K562 (cell line): Measurements from ENCODE around the gene C2orf92.

Experiments used
- CBFA2T2 ChIP-seq: fragments of 450-650 bp; conservative IDR thresholded peaks from 2 replicates; pipeline ENCODE4 v1.6.1; 2017; ENCODE audit warnings: mild to moderate bottlenecking
- EZH2 ChIP-seq: IDR thresholded peaks from 2 replicates; pipeline ENCODE4 v1.6.1; 2012; ENCODE audit warnings: low read depth, mild to moderate bottlenecking, inconsistent platforms, low read length, borderline replicate concordance
- JUND ChIP-seq, 2 experiments: IDR thresholded peaks; 2 replicates in 1 of 2; 3 replicates in 1 of 2; pipeline ENCODE4 v1.6.1; 2011; ENCODE audit warnings: borderline replicate concordance in 2 of 2, low read depth in 2 of 2, low read length in 2 of 2, improper control_type of control experiment in 1 of 2, missing biosample characterization in 1 of 2, missing genetic modification characterization in 1 of 2, missing genetic modification reagents in 1 of 2
- KAT7 ChIP-seq: sonication (generic); formaldehyde crosslinking; IDR thresholded peaks from 2 replicates; pipeline ENCODE4 v1.8.0; 2022; ENCODE audit warnings: missing genetic modification reagents, mild to moderate bottlenecking, borderline replicate concordance
- MCM3 ChIP-seq: fragments of 450-650 bp; IDR thresholded peaks from 2 replicates; pipeline ENCODE4 v1.6.1; 2016
- POU5F1 ChIP-seq: fragments of 150-350 bp; IDR thresholded peaks from 2 replicates; pipeline ENCODE4 v1.6.1; 2014; ENCODE audit warnings: borderline replicate concordance, low read length, low read depth, mild to moderate bottlenecking; ENCODE audit not compliant: partially characterized antibody
- SNRNP70 ChIP-seq: fragments of 200-400 bp; formaldehyde crosslinking; optimal IDR thresholded peaks from 2 replicates; pipeline ENCODE3; 2017; ENCODE audit warnings: low read depth, low read length
- ZNF224 ChIP-seq: sonication (generic); formaldehyde crosslinking; IDR thresholded peaks from 2 replicates; pipeline ENCODE4 v1.8.0; 2022; ENCODE audit warnings: mild to moderate bottlenecking, missing genetic modification reagents
- ZNF274 ChIP-seq: IDR thresholded peaks from 2 replicates; pipeline ENCODE4 v1.6.1; 2011; ENCODE audit warnings: low read depth, mild to moderate bottlenecking, low read length, moderate library complexity, borderline replicate concordance
- ZZZ3 ChIP-seq: fragments of 450-650 bp; IDR thresholded peaks from 2 replicates; pipeline ENCODE4 v1.6.1; 2016; ENCODE audit warnings: antibody characterized with exemption, mild to moderate bottlenecking, moderate library complexity
- TF ChIP-seq, protein P1 (sequence below): fragments of 450-650 bp; IDR thresholded peaks from 2 replicates; pipeline ENCODE4 v1.6.1; 2017; ENCODE audit warnings: mild to moderate bottlenecking, moderate library complexity
- TF ChIP-seq, protein P2 (sequence below): sonication (generic); formaldehyde crosslinking; IDR thresholded peaks from 2 replicates; pipeline ENCODE4 v1.9.0; 2022; ENCODE audit warnings: mild to moderate bottlenecking, missing genetic modification reagents

DNA sequence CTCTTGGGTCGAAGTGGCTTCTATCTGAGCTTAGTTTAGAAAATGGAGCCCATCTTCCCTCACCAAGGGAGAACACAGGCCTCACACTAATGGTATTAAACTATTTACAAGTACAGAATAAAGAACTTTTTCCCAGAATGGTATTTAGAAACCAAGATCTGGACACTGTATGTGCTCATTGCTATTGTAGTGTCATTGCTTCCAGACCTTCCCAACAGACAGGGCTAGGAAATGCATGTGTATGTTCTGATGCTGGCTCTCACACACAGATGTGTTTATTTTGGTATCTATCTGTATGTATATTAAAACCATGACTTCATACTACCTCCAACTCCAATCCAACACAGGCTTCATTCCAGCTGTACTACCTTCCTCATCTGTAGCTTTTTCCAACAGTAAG, 15.6 kb upstream of the C2orf92 start:
- TF ChIP-seq SNRNP70 (no peak), JUND (IDR thresholded peaks at IDR 0.05; ENCODE audit: borderline replicate concordance, low read depth, low read length) (no peak), JUND (tag; IDR thresholded peaks at IDR 0.05; ENCODE audit: borderline replicate concordance, low read depth, low read length) (no peak), CBFA2T2 (no peak), ZNF224 (CRISPR knock-in tag) (no peak), EZH2 (no peak), POU5F1 (no peak), ZNF274 (no peak), MCM3 (no peak), ZZZ3 (no peak), KAT7 (CRISPR knock-in tag) (no peak)
- TF ChIP-seq, protein P1, sequence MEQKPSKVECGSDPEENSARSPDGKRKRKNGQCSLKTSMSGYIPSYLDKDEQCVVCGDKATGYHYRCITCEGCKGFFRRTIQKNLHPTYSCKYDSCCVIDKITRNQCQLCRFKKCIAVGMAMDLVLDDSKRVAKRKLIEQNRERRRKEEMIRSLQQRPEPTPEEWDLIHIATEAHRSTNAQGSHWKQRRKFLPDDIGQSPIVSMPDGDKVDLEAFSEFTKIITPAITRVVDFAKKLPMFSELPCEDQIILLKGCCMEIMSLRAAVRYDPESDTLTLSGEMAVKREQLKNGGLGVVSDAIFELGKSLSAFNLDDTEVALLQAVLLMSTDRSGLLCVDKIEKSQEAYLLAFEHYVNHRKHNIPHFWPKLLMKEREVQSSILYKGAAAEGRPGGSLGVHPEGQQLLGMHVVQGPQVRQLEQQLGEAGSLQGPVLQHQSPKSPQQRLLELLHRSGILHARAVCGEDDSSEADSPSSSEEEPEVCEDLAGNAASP = no peak
- TF ChIP-seq, protein P2, sequence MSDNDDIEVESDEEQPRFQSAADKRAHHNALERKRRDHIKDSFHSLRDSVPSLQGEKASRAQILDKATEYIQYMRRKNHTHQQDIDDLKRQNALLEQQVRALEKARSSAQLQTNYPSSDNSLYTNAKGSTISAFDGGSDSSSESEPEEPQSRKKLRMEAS (CRISPR knock-in tag) = no peak
